ENCODE data around the gene CCL22.

DNA sequence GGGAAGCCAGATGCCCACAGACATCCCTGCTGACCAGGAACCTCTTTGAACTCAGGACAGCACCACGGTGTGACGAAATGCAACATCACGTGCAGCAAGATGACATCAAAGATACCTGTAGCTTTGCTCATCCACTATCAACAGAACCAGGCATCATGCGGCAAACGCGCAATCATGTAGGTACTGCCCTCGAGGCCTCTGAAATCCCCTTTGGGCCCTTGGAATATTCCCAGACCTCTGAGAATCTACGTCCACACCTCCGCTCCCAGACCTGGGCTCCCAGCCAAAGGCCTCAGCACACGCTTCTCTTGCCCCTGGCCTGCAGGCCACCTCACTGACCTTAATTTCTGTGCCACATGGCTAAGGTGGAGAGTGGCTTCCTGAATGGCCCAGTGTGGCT lies 21.0 kb downstream of the CCL22 start:
- TF ChIP-seq CTCF (IDR thresholded peaks at IDR 0.05), result no peak
- TF ChIP-seq POLR2A (IDR thresholded peaks at IDR 0.05), result no peak

Data from prostate gland (tissue), 2 donors.